GM21381 (cell line): ENCODE results near the gene P4HA2.

ENCODE experiments used
- ATAC-seq: cut with Tn5 transposase; IDR thresholded peaks from one replicate; pipeline ENCODE4 v1.9.1; 2021; ENCODE audit warnings: mild to moderate bottlenecking, moderate library complexity; ENCODE audit not compliant: unreplicated experiment

The P4HA2 gene

GRCh38 chr5:132265336-132266030 lies 37.8 kb upstream of the P4HA2 start:
- ATAC-seq, result no peak

- no peak for ATAC-seq
These were observed 37.1 kb upstream of the P4HA2 start for GRCh38 chr5:132264546-132265335.

GRCh38 chr5:132263548-132264261 lies 36.1 kb upstream of the P4HA2 start:
- no peak for ATAC-seq

- ATAC-seq, result no peak
These were observed 35.4 kb upstream of the P4HA2 start for GRCh38 chr5:132262882-132263547.

- no peak for ATAC-seq
These were observed 34.5 kb upstream of the P4HA2 start for GRCh38 chr5:132261881-132262845.

GRCh38 chr5:132260714-132261551 lies 33.3 kb upstream of the P4HA2 start:
- no peak for ATAC-seq

GRCh38 chr5:132260051-132260450 lies 32.4 kb upstream of the P4HA2 start:
- no peak for ATAC-seq

GRCh38 chr5:132259069-132259851 lies 31.6 kb upstream of the P4HA2 start:
- ATAC-seq, result no peak

GRCh38 chr5:132258102-132259068 lies 30.7 kb upstream of the P4HA2 start:
- ATAC-seq, result no peak

- ATAC-seq, result no peak
These were observed 29.8 kb upstream of the P4HA2 start, which contains the start of gene PDLIM4 for GRCh38 chr5:132257131-132258101. PDLIM4 (plus strand) TSS chr5:132257696; CDS start chr5:132257735, 39 bp downstream.

- ATAC-seq, result no peak
These were observed 29.1 kb upstream of the P4HA2 start for GRCh38 chr5:132256783-132257130.

- ATAC-seq, result no peak
These were observed 28.6 kb upstream of the P4HA2 start for GRCh38 chr5:132256086-132256782.

GRCh38 chr5:132254321-132254977 lies 26.8 kb upstream of the P4HA2 start:
- no peak for ATAC-seq

GRCh38 chr5:132253452-132254320 lies 26.0 kb upstream of the P4HA2 start:
- ATAC-seq, result no peak
